ENCODE data around the gene DUOXA2. TPM values are rescaled to one million over a fixed set of nuclear protein-coding genes. Genes with fewer than 3 reads are reported as not detected.

DUOXA2 gene
- total RNA-seq, 2 donors from 2014 or later, result not detected

- peaks cover 12% of the 10 kb centered on the region for H3K27me3 ChIP-seq (replicated peaks; ENCODE audit: insufficient read depth)
These were observed 3.4 kb downstream of the DUOXA2 start for GRCh38 chr15:45117308-45118130.

GRCh38 chr15:45118131-45118588 lies 4.0 kb downstream of the DUOXA2 start:
- no peaks in the 10 kb centered on the region for H3K9me3 ChIP-seq
- H3K27me3 ChIP-seq (replicated peaks; ENCODE audit: insufficient read depth), result peaks cover 12% of the 10 kb centered on the region
- H3K4me3 ChIP-seq, result peak overlapping the region; percentile 59
- peak; percentile 85 for TF ChIP-seq CTCF (IDR thresholded peaks at IDR 0.05)
- ATAC-seq (ENCODE audit: insufficient number of reproducible peaks, low FRiP score, low read depth) (peak; percentile 81), DNase-seq (ENCODE audit: low spot score) (peak; percentile 50)
- peaks cover 13 to 32% of the 10 kb centered on the region in 2 donors for H3K4me1 ChIP-seq (ENCODE audit: control insufficient read depth in 1 of 2, low read depth in 2 of 2)
- H3K36me3 ChIP-seq, result no peaks in the 10 kb centered on the region
- H3K27ac ChIP-seq, result no peak overlapping the region

More at GRCh38 chr15:45117308-45118130, 3.4 kb downstream of the DUOXA2 start:
- peak overlapping the region; percentile 59 for H3K4me3 ChIP-seq
- no peak overlapping the region for H3K27ac ChIP-seq
- no peak for TF ChIP-seq CTCF (IDR thresholded peaks at IDR 0.05)
- ATAC-seq (ENCODE audit: insufficient number of reproducible peaks, low FRiP score, low read depth) (no peak), DNase-seq (ENCODE audit: low spot score) (no peak)
- peaks cover 16 to 38% of the 10 kb centered on the region in 2 donors for H3K4me1 ChIP-seq (ENCODE audit: control insufficient read depth in 1 of 2, low read depth in 2 of 2)
- H3K36me3 ChIP-seq, result no peaks in the 10 kb centered on the region
- no peaks in the 10 kb centered on the region for H3K9me3 ChIP-seq

- ATAC-seq (ENCODE audit: insufficient number of reproducible peaks, low FRiP score, low read depth), result no peak
- Histone ChIP-seq H3K4me3 (no peak overlapping the region), H3K27ac (no peak overlapping the region), H3K27me3 (replicated peaks; ENCODE audit: insufficient read depth) (peaks cover 12% of the 10 kb centered on the region), H3K9me3 (no peaks in the 10 kb centered on the region), H3K36me3 (no peaks in the 10 kb centered on the region), H3K4me1 (ENCODE audit: control insufficient read depth in 1 of 2, low read depth in 2 of 2) (peaks cover 13 to 24% of the 10 kb centered on the region in 2 donors)
- TF ChIP-seq CTCF (IDR thresholded peaks at IDR 0.05), result no peak
- DNase-seq (ENCODE audit: low spot score), result no peak
These were observed 4.9 kb downstream of the DUOXA2 start for GRCh38 chr15:45118996-45119395.

- no peak for TF ChIP-seq CTCF (IDR thresholded peaks at IDR 0.05)
- no peak for ATAC-seq (ENCODE audit: insufficient number of reproducible peaks, low FRiP score, low read depth)
- H3K27ac ChIP-seq, result no peak overlapping the region
- H3K27me3 ChIP-seq (replicated peaks; ENCODE audit: insufficient read depth), result peaks cover 9% of the 10 kb centered on the region
- peaks cover 9 to 17% of the 10 kb centered on the region in 2 donors for H3K4me1 ChIP-seq (ENCODE audit: control insufficient read depth in 1 of 2, low read depth in 2 of 2)
- DNase-seq (ENCODE audit: low spot score), result no peak
- no peaks in the 10 kb centered on the region for H3K9me3 ChIP-seq
- H3K36me3 ChIP-seq, result no peaks in the 10 kb centered on the region
- H3K4me3 ChIP-seq, result no peak overlapping the region
These were observed 6.2 kb downstream of the DUOXA2 start for GRCh38 chr15:45120081-45120972.

- Histone ChIP-seq H3K4me3 (no peak overlapping the region), H3K4me1 (ENCODE audit: control insufficient read depth in 1 of 2, low read depth in 2 of 2) (peaks cover 9 to 17% of the 10 kb centered on the region in 2 donors), H3K9me3 (no peaks in the 10 kb centered on the region), H3K27me3 (replicated peaks; ENCODE audit: insufficient read depth) (peaks cover 6% of the 10 kb centered on the region), H3K27ac (no peak overlapping the region), H3K36me3 (no peaks in the 10 kb centered on the region)
- no peak for TF ChIP-seq CTCF (IDR thresholded peaks at IDR 0.05)
- DNase-seq (ENCODE audit: low spot score) (no peak), ATAC-seq (ENCODE audit: insufficient number of reproducible peaks, low FRiP score, low read depth) (no peak)
These were observed 6.9 kb downstream of the DUOXA2 start for GRCh38 chr15:45121020-45121419.
